Fibroblast of pulmonary artery (primary cell): Measurements from ENCODE around the gene CCNC.

Experiments
- DNase-seq: peaks from one replicate; pipeline ENCODE4 v3.0.0-alpha.2; 2010; ENCODE audit warnings: low read depth
- H3K4me3 ChIP-seq: replicated peaks from 2 replicates; pipeline ENCODE4 v1.5.1; 2011; ENCODE audit warnings: low read depth, mild to moderate bottlenecking, control low read depth, low read length, moderate library complexity
- CTCF ChIP-seq: IDR thresholded peaks from 2 replicates; pipeline ENCODE4 v1.5.1; 2011; ENCODE audit warnings: mild to moderate bottlenecking, control low read depth, low read length, inconsistent platforms; ENCODE audit errors: missing control alignments

Gene CCNC

GRCh38 chr6:99592900-99593299 lies 24.4 kb upstream of the CCNC start:
- peak; percentile 86 for DNase-seq
- no peak overlapping the region for H3K4me3 ChIP-seq
- no peak for TF ChIP-seq CTCF

- TF ChIP-seq CTCF = no peak
- DNase-seq = no peak
- H3K4me3 ChIP-seq = no peak overlapping the region
Observed at GRCh38 chr6:99591673-99592364, 23.4 kb upstream of the CCNC start.

GRCh38 chr6:99590728-99591672 lies 22.5 kb upstream of the CCNC start:
- H3K4me3 ChIP-seq = no peak overlapping the region

GRCh38 chr6:99589907-99590493 lies 21.5 kb upstream of the CCNC start:
- no peak overlapping the region for H3K4me3 ChIP-seq
- no peak for DNase-seq
- no peak for TF ChIP-seq CTCF

More at GRCh38 chr6:99590728-99591672, 22.5 kb upstream of the CCNC start:
- TF ChIP-seq CTCF = no peak
- DNase-seq = no peak

- no peak for TF ChIP-seq CTCF
- H3K4me3 ChIP-seq = peak overlapping the region; percentile 55
- DNase-seq = no peak
Observed at GRCh38 chr6:99589290-99589672, 20.8 kb upstream of the CCNC start.

- DNase-seq = peak; percentile 74
- TF ChIP-seq CTCF = peak; percentile 50
- peak overlapping the region; percentile 55 for H3K4me3 ChIP-seq
Observed at GRCh38 chr6:99588618-99589289, 20.3 kb upstream of the CCNC start.
